IMR-90 (cell line): ENCODE data around the gene APOBEC3B. TPM values are rescaled to one million over a fixed set of nuclear protein-coding genes. Genes with fewer than 3 reads are reported as not detected.

Source experiments
- ATAC-seq: fragments of 200-7000 bp; cut with Tn5 transposase; 2 replicates; pipeline ENCODE4 v1.9.1; 2020; ENCODE audit warnings: low read depth, mild to moderate bottlenecking, moderate library complexity
- BruUV-seq: library from RNA; stranded (reverse); fragments of 400-500 nt; replicated peaks from 2 replicates; lab custom pipeline; 2021; lab: Mats Ljungman, UMichigan
- CTCF ChIA-PET: fragments of 300-600 bp; formaldehyde crosslinking; extraction: SDS; loops from one replicate; lab custom pipeline; 2021; ENCODE audit warnings: antibody characterized with exemption; lab: Yijun Ruan, JAX
- POLR2A ChIA-PET: fragments of 300-600 bp; sonication (Branson Sonifier 250); formaldehyde crosslinking; loops from one replicate; lab custom pipeline; 2022; ENCODE audit warnings: antibody characterized with exemption; ENCODE audit not compliant: unreplicated experiment; lab: Charles Lee
- DNase-seq: peaks from one replicate; pipeline ENCODE4 v3.0.0; 2013
- H2AFZ ChIP-seq: replicated peaks from 2 replicates; pipeline ENCODE3; 2013; ENCODE audit warnings: low read length, mild to moderate bottlenecking; ENCODE audit not compliant: poor library complexity
- H2AK5ac ChIP-seq: 2 replicates; pipeline ENCODE4 v1.6.1; 2013; ENCODE audit warnings: low read depth, low read length, inconsistent platforms
- H2AK9ac ChIP-seq: replicated peaks from 2 replicates; pipeline ENCODE3; 2013; ENCODE audit warnings: mild to moderate bottlenecking, low read depth, low read length, moderate library complexity; ENCODE audit not compliant: poor library complexity
- H2BK120ac ChIP-seq: 2 replicates; pipeline ENCODE4 v1.6.1; 2013; ENCODE audit warnings: low read depth, low read length, inconsistent platforms
- H2BK15ac ChIP-seq: 3 replicates; pipeline ENCODE4 v1.6.1; 2013; ENCODE audit warnings: low read depth, low read length, inconsistent platforms
- H2BK20ac ChIP-seq: 2 replicates; pipeline ENCODE4 v1.6.1; 2013; ENCODE audit warnings: low read depth, mild to moderate bottlenecking, inconsistent platforms, low read length, moderate library complexity
- H2BK5ac ChIP-seq: 2 replicates; pipeline ENCODE4 v1.6.1; 2013; ENCODE audit warnings: mild to moderate bottlenecking, low read depth, low read length, inconsistent platforms; ENCODE audit not compliant: poor library complexity, severe bottlenecking
- H3K14ac ChIP-seq: replicated peaks from 2 replicates; pipeline ENCODE4 v1.6.1; 2013; ENCODE audit warnings: low read depth, low read length, inconsistent platforms
- H3K18ac ChIP-seq: 2 replicates; pipeline ENCODE4 v1.6.1; 2013; ENCODE audit warnings: low read depth, low read length, control low read depth
- H3K23ac ChIP-seq: 2 replicates; pipeline ENCODE4 v1.6.1; 2013; ENCODE audit warnings: low read depth, low read length, inconsistent platforms
- H3K27ac ChIP-seq: 2 replicates; pipeline ENCODE4 v1.5.1; 2013; ENCODE audit warnings: mild to moderate bottlenecking, control low read depth, low read length; ENCODE audit not compliant: insufficient read depth
- H3K27me3 ChIP-seq: 2 replicates; pipeline ENCODE4 v1.6.1; 2013; ENCODE audit warnings: low read length; ENCODE audit not compliant: control insufficient read depth, insufficient read depth
- H3K36me3 ChIP-seq: 2 replicates; pipeline ENCODE4 v1.6.1; 2013; ENCODE audit warnings: low read length, mixed read lengths; ENCODE audit not compliant: control insufficient read depth, insufficient read depth
- H3K4ac ChIP-seq: 2 replicates; pipeline ENCODE4 v1.6.1; 2013; ENCODE audit warnings: low read depth, low read length, inconsistent platforms
- H3K4me1 ChIP-seq: 2 replicates; pipeline ENCODE4 v1.6.1; 2013; ENCODE audit warnings: low read length, mixed read lengths; ENCODE audit not compliant: control insufficient read depth, insufficient read depth
- H3K4me2 ChIP-seq: 2 replicates; pipeline ENCODE4 v1.6.1; 2013; ENCODE audit warnings: low read depth, mild to moderate bottlenecking, control low read depth, low read length, moderate library complexity
- H3K4me3 ChIP-seq: 2 replicates; pipeline ENCODE4 v1.5.1; 2013; ENCODE audit warnings: low read depth, mild to moderate bottlenecking, control low read depth, low read length, moderate library complexity; ENCODE audit not compliant: insufficient read depth
- H3K56ac ChIP-seq: 2 replicates; pipeline ENCODE4 v1.6.1; 2013; ENCODE audit warnings: low read length, inconsistent platforms; ENCODE audit not compliant: insufficient read depth; ENCODE audit errors: extremely low read depth
- H3K79me1 ChIP-seq, 2 experiments: 2 replicates each; pipeline ENCODE4 v1.6.1; 2013; ENCODE audit warnings: low read length in 2 of 2, inconsistent platforms in 1 of 2, low read depth in 1 of 2
- H3K9ac ChIP-seq: 2 replicates; pipeline ENCODE4 v1.6.1; 2013; ENCODE audit warnings: low read depth, low read length, control low read depth
- H3K9me1 ChIP-seq: 2 replicates; pipeline ENCODE4 v1.6.1; 2013; ENCODE audit warnings: low read length, inconsistent platforms; ENCODE audit not compliant: insufficient read depth
- H3K9me3 ChIP-seq: 2 replicates; pipeline ENCODE4 v1.6.1; 2013; ENCODE audit warnings: low read length; ENCODE audit not compliant: control insufficient read depth, insufficient read depth
- H4K20me1 ChIP-seq: 2 replicates; pipeline ENCODE4 v1.6.1; 2013; ENCODE audit warnings: low read length, inconsistent platforms; ENCODE audit not compliant: insufficient read depth
- H4K5ac ChIP-seq: 2 replicates; pipeline ENCODE4 v1.6.1; 2013; ENCODE audit warnings: mild to moderate bottlenecking, low read depth, low read length, control low read depth
- H4K8ac ChIP-seq, 2 experiments: 2 replicates each; pipeline ENCODE4 v1.6.1; 2013; ENCODE audit warnings: low read depth in 2 of 2, low read length in 2 of 2, control low read depth in 1 of 2, inconsistent platforms in 1 of 2
- H4K91ac ChIP-seq: 2 replicates; pipeline ENCODE4 v1.6.1; 2013; ENCODE audit warnings: low read depth, low read length, inconsistent platforms; ENCODE audit not compliant: insufficient read depth
- BHLHE40 ChIP-seq: fragments of 150-350 bp; IDR thresholded peaks from 2 replicates; pipeline ENCODE4 v1.6.1; 2016; ENCODE audit warnings: mild to moderate bottlenecking, low read depth, low read length
- MAFK ChIP-seq: IDR thresholded peaks from 2 replicates; pipeline ENCODE4 v1.6.1; 2012; ENCODE audit warnings: low read depth, low read length, improper control_type of control experiment
- POLR2A ChIP-seq: IDR thresholded peaks from 2 replicates; pipeline ENCODE4 v1.6.1; 2012; ENCODE audit warnings: mild to moderate bottlenecking, low read depth, low read length
- WGBS, 2 experiments: methylation state at CpG; one replicate each; pipeline versions ENCODE4 v1.1.5 to v1.1.7; 2013; ENCODE audit warnings: missing lambda C conversion rate in 2 of 2; ENCODE audit not compliant: insufficient read length in 1 of 2; ENCODE audit errors: extremely low coverage in 2 of 2; 5-methylcytosine and 5-hydroxymethylcytosine counted together
- dilution Hi-C: fragments of 300-500 bp; cut with HindIII; formaldehyde crosslinking; loops from one replicate; pipeline ENCODE4 v1.14.3; 2018; ENCODE audit warnings: low sequenced_read_pairs; ENCODE audit not compliant: unreplicated experiment
- in situ Hi-C: fragments of 300-500 bp; cut with MboI; formaldehyde crosslinking; loops from 3 replicates; pipeline ENCODE4 v1.14.3; 2019; ENCODE audit warnings: low sequenced_read_pairs, inconsistent platforms, mixed read lengths
- intact Hi-C: fragments of 100-400 bp; cut with micrococcal nuclease; formaldehyde crosslinking; loops from 2 replicates; pipeline ENCODE4 v1.10.0; 2022
- polyA plus RNA-seq, 3 experiments: library from polyadenylated mRNA; depleted of rRNA; stranded (reverse); fragments of >200 nt; gene quantifications; 2 replicates each; pipeline ENCODE4 v1.2.3, GENCODE V29; 2012; ENCODE audit warnings: low replicate concordance in 1 of 3
- total RNA-seq: library from RNA; depleted of rRNA; stranded (reverse); fragments of >200 nt; gene quantifications from 2 replicates; pipeline ENCODE4 v1.2.3, GENCODE V29; 2012

The APOBEC3B gene
- total and polyA plus RNA-seq, 2 of the 4 experiments (the other 2 are of a cell fraction): 17.6 to 34.2 TPM

GRCh38 chr22:38957046-38957770 lies 24.9 kb upstream of the APOBEC3B start, which contains the start of gene APOBEC3A:
TSS of gene APOBEC3A (plus strand) at chr22:38957609. CDS start at chr22:38957692, 83 bp downstream.
- Histone ChIP-seq H3K23ac (no peak within 1 kb of the TSS), H4K5ac (no peak within 1 kb of the TSS), H2BK120ac (no peak within 1 kb of the TSS), H3K56ac (no peak within 1 kb of the TSS), H3K4me1 (no peaks in the 10 kb centered on the region), H4K91ac (no peak within 1 kb of the TSS), H3K27ac (no peak within 1 kb of the TSS), H2BK20ac (no peak within 1 kb of the TSS), H4K20me1 (no peaks in the 10 kb centered on the region; the same call in 1 of the 2 replicates), H2BK5ac (no peak within 1 kb of the TSS), H3K4ac (no peak within 1 kb of the TSS), H2BK15ac (no peak within 1 kb of the TSS), H3K4me3 (no peak within 1 kb of the TSS), H3K9me1 (no peaks in the 10 kb centered on the region), H3K27me3 (peaks cover 60% of the 10 kb centered on the region), H3K4me2 (no peak within 1 kb of the TSS), H3K18ac (no peak within 1 kb of the TSS), H2AK5ac (no peak within 1 kb of the TSS), H2AFZ (no peak within 1 kb of the TSS), H2AK9ac (no peak within 1 kb of the TSS), H3K79me1 (no peaks in the 10 kb centered on the region), H3K9me3 (no peaks in the 10 kb centered on the region), H4K8ac (no peak within 1 kb of the TSS), H3K9ac (no peak within 1 kb of the TSS), H3K36me3 (no peaks in the 10 kb centered on the region), H3K14ac (no peak within 1 kb of the TSS)
- dilution Hi-C loops: no loop called here
- intact Hi-C loops: no loop called here
- CTCF ChIA-PET: no interaction called here
- DNase-seq (no peak), ATAC-seq (no peak)
- WGBS, 2 experiments: 69% methylated on average over 6 of the region's 11 CpGs; no CpG with 5 or more reads in 1 of the 2 experiments
- BruUV-seq: no TSS peak
- POLR2A ChIA-PET: no interaction called here
- peak; percentile 95 for TF ChIP-seq MAFK
- no peak for TF ChIP-seq BHLHE40
- no peak for TF ChIP-seq POLR2A
- in situ Hi-C loops: no loop called here
